CD4-positive, alpha-beta T cell (primary cell): ENCODE data around the gene RAD50. TPM values are rescaled to one million over a fixed set of nuclear protein-coding genes. Genes with fewer than 3 reads are reported as not detected.

Experiments used
- ATAC-seq: fragments of 200-7000 bp; cut with Tn5 transposase; one replicate; pipeline ENCODE4 v1.10.0; 2022; ENCODE audit warnings: mild to moderate bottlenecking; ENCODE audit not compliant: poor library complexity
- CTCF ChIA-PET: fragments of 350-600 bp; sonication (Branson Sonifier 250); formaldehyde crosslinking; loops from one replicate; lab custom pipeline; 2021; ENCODE audit warnings: antibody characterized with exemption, inconsistent platforms; lab: Charles Lee
- POLR2A ChIA-PET: fragments of 350-600 bp; sonication (Branson Sonifier 250); formaldehyde crosslinking; loops from one replicate; lab custom pipeline; 2021; ENCODE audit warnings: antibody characterized with exemption, inconsistent platforms; lab: Charles Lee
- DNase-seq, 14 experiments: peaks; one replicate each; pipeline ENCODE4 v3.0.0-alpha.2; 2013 to 2020; ENCODE audit warnings: mixed read lengths in 2 of 14
- H3K27ac ChIP-seq, 2 donors: one replicate each; pipeline versions ENCODE4 v1.5.1 to v1.7.0; 2013; ENCODE audit warnings: low read length in 2 of 2, low read depth in 1 of 2, mild to moderate bottlenecking in 1 of 2
- H3K27me3 ChIP-seq, 2 experiments: 1 replicate in 1 of 2; 2 replicates in 1 of 2; pipeline versions ENCODE4 v1.6.1 to v1.7.0; 2013; ENCODE audit warnings: low read length in 2 of 2, control low read depth in 1 of 2, mild to moderate bottlenecking in 1 of 2, moderate library complexity in 1 of 2; ENCODE audit not compliant: insufficient read depth in 2 of 2, control insufficient read depth in 1 of 2
- H3K36me3 ChIP-seq: one replicate; pipeline ENCODE4 v1.6.1; 2013; ENCODE audit warnings: low read length, control low read depth; ENCODE audit not compliant: insufficient read depth
- H3K4me1 ChIP-seq: one replicate; pipeline ENCODE4 v1.6.1; 2013; ENCODE audit warnings: low read length, control low read depth; ENCODE audit not compliant: insufficient read depth
- H3K4me3 ChIP-seq: one replicate; pipeline ENCODE4 v1.5.1; 2013; ENCODE audit warnings: mild to moderate bottlenecking, low read length, moderate library complexity
- H3K9me3 ChIP-seq, 2 experiments: 1 replicate in 1 of 2; 2 replicates in 1 of 2; pipeline versions ENCODE4 v1.6.1 to v1.7.0; 2013; ENCODE audit warnings: low read length in 2 of 2, mild to moderate bottlenecking in 2 of 2, control low read depth in 1 of 2, moderate library complexity in 1 of 2; ENCODE audit not compliant: control insufficient read depth in 1 of 2, insufficient read depth in 1 of 2
- H3K27ac Mint-ChIP-seq: one replicate; pipeline ENCODE4 v1.8.0; 2020; ENCODE audit warnings: mixed read lengths
- H3K27me3 Mint-ChIP-seq: one replicate; pipeline ENCODE4 v1.8.0; 2021; ENCODE audit warnings: mixed read lengths
- H3K36me3 Mint-ChIP-seq: one replicate; pipeline ENCODE4 v1.8.0; 2021; ENCODE audit warnings: low read depth, mixed read lengths
- H3K4me1 Mint-ChIP-seq: one replicate; pipeline ENCODE4 v1.8.0; 2021; ENCODE audit warnings: low read depth, mixed read lengths
- H3K4me3 Mint-ChIP-seq: one replicate; pipeline ENCODE4 v1.8.0; 2020; ENCODE audit warnings: mild to moderate bottlenecking, mixed read lengths
- H3K9me3 Mint-ChIP-seq: one replicate; pipeline ENCODE4 v1.8.0; 2020; ENCODE audit warnings: mixed read lengths
- CTCF ChIP-seq: fragments of 200-600 bp; IDR thresholded peaks from one replicate; pipeline ENCODE4 v1.8.0; 2022; ENCODE audit warnings: antibody characterized with exemption, mild to moderate bottlenecking
- intact Hi-C, 2 experiments: fragments of 100-400 bp; cut with DNase I in 1 of 2; cut with micrococcal nuclease in 1 of 2; formaldehyde crosslinking; loops; one replicate each; pipeline versions ENCODE4 v1.15.1 to v1.9.0; 2023 to 2025; cut with DNase I, micrococcal nuclease
- total RNA-seq, 174 experiments: library from RNA in 2 of 174; stranded (reverse) in 2 of 174; gene quantifications; one replicate each; pipeline ENCODE4 v1.2.3 and lab custom pipeline; 2021 to 2026

The RAD50 gene
- total RNA-seq, 2 experiments from 2014 or later: 12.7 to 13.4 TPM

- Histone ChIP-seq H3K27ac (no peak overlapping the region), H3K36me3 (no peaks in the 10 kb centered on the region), H3K27me3 (no peaks in the 10 kb centered on the region), H3K4me1 (peaks cover 4% of the 10 kb centered on the region), H3K9me3 (no peaks in the 10 kb centered on the region), H3K4me3 (no peak overlapping the region)
- Mint-ChIP-seq H3K4me3 (no peak overlapping the region), H3K27me3 (no peaks in the 10 kb centered on the region), H3K27ac (no peak overlapping the region), H3K36me3 (no peaks in the 10 kb centered on the region), H3K9me3 (no peaks in the 10 kb centered on the region), H3K4me1 (no peaks in the 10 kb centered on the region)
- DNase-seq (no peak), ATAC-seq (no peak)
- POLR2A ChIA-PET: no interaction called here
- no peak for TF ChIP-seq CTCF
- intact Hi-C loops: no loop called here
- CTCF ChIA-PET: no interaction called here
These were observed 122.0 kb downstream of the RAD50 start for GRCh38 chr5:132678735-132679134.

- no peak overlapping the region for H3K27ac Mint-ChIP-seq
- H3K9me3 Mint-ChIP-seq: no peaks in the 10 kb centered on the region
- H3K4me3 ChIP-seq: no peak overlapping the region
- no peak overlapping the region for H3K27ac ChIP-seq
- H3K36me3 Mint-ChIP-seq: no peaks in the 10 kb centered on the region
- ChIA-PET POLR2A (no interaction called here), CTCF (no interaction called here)
- H3K4me3 Mint-ChIP-seq: no peak overlapping the region
- DNase-seq (no peak), ATAC-seq (no peak)
- no peaks in the 10 kb centered on the region for H3K36me3 ChIP-seq
- H3K4me1 ChIP-seq: peaks cover under 1% of the 10 kb centered on the region
- intact Hi-C loops: no loop called here
- no peaks in the 10 kb centered on the region for H3K27me3 ChIP-seq
- H3K4me1 Mint-ChIP-seq: no peaks in the 10 kb centered on the region
- H3K27me3 Mint-ChIP-seq: no peaks in the 10 kb centered on the region
- no peaks in the 10 kb centered on the region for H3K9me3 ChIP-seq
- no peak for TF ChIP-seq CTCF
These were observed 122.4 kb downstream of the RAD50 start for GRCh38 chr5:132679166-132679565.

GRCh38 chr5:132679717-132680380, 123.1 kb downstream of the RAD50 start:
- H3K4me3 Mint-ChIP-seq: no peak overlapping the region
- no peaks in the 10 kb centered on the region for H3K4me1 Mint-ChIP-seq
- ATAC-seq: no peak
- Histone ChIP-seq H3K36me3 (no peaks in the 10 kb centered on the region), H3K4me3 (no peak overlapping the region), H3K4me1 (no peaks in the 10 kb centered on the region), H3K27me3 (no peaks in the 10 kb centered on the region), H3K9me3 (no peaks in the 10 kb centered on the region), H3K27ac (no peak overlapping the region)
- ChIA-PET POLR2A (no interaction called here), CTCF (no interaction called here)
- H3K36me3 Mint-ChIP-seq: no peaks in the 10 kb centered on the region
- intact Hi-C loops: no loop called here
- no peaks in the 10 kb centered on the region for H3K27me3 Mint-ChIP-seq
- TF ChIP-seq CTCF: no peak
- no peaks in the 10 kb centered on the region for H3K9me3 Mint-ChIP-seq
- DNase-seq: no peak
- H3K27ac Mint-ChIP-seq: no peak overlapping the region
